ENCODE measurements around the gene GCK.

GRCh38 chr7:44151956-44152355, 37.3 kb downstream of the GCK start:
- TF ChIP-seq CTCF (IDR thresholded peaks at IDR 0.05; ENCODE audit: poor library complexity), result no peak
- no peak for TF ChIP-seq EZH2 (IDR thresholded peaks at IDR 0.05; ENCODE audit: borderline replicate concordance)
